HL-60 (cell line): ENCODE data around the gene ZNF641.

Experiments used
- DNase-seq, 2 experiments: peaks; one replicate each; pipeline ENCODE4 v3.0.0-alpha.2; 2010 to 2020; ENCODE audit warnings: low read depth in 1 of 2, low spot score in 1 of 2
- H3K27ac ChIP-seq: fragments of 250-450 bp; sonication (Bioruptor Pico); replicated peaks from 2 replicates; pipeline ENCODE4 v1.5.1; 2020; ENCODE audit warnings: mild to moderate bottlenecking, moderate library complexity
- H3K27me3 ChIP-seq: fragments of 250-450 bp; sonication (Bioruptor Pico); 2 replicates; pipeline ENCODE4 v1.5.1; 2021; ENCODE audit warnings: mild to moderate bottlenecking, moderate library complexity; ENCODE audit not compliant: insufficient read depth, poor library complexity, severe bottlenecking
- H3K4me3 ChIP-seq: replicated peaks from 2 replicates; pipeline ENCODE4 v1.5.1; 2011; ENCODE audit warnings: mild to moderate bottlenecking, control low read depth, low read length; ENCODE audit not compliant: insufficient read depth
- GABPA ChIP-seq: IDR thresholded peaks from 2 replicates; pipeline ENCODE4 v1.6.1; 2012; ENCODE audit warnings: low read depth
- POLR2AphosphoS5 ChIP-seq: IDR thresholded peaks from 2 replicates; pipeline ENCODE4 v1.6.1; 2012; ENCODE audit warnings: low read depth
- SPI1 ChIP-seq: IDR thresholded peaks from 2 replicates; pipeline ENCODE4 v1.6.1; 2012; ENCODE audit warnings: low read depth, mild to moderate bottlenecking, borderline replicate concordance
- TF ChIP-seq, protein P1 (sequence below): IDR thresholded peaks from 2 replicates; pipeline ENCODE4 v1.6.1; 2012; ENCODE audit warnings: low read depth; ENCODE audit not compliant: insufficient replicate concordance
- TF ChIP-seq, protein P2 (sequence below): IDR thresholded peaks from one replicate; pipeline ENCODE4 v1.5.1; 2011; ENCODE audit warnings: low read length, control low read depth, inconsistent platforms; ENCODE audit not compliant: insufficient read depth

ZNF641 gene

DNA sequence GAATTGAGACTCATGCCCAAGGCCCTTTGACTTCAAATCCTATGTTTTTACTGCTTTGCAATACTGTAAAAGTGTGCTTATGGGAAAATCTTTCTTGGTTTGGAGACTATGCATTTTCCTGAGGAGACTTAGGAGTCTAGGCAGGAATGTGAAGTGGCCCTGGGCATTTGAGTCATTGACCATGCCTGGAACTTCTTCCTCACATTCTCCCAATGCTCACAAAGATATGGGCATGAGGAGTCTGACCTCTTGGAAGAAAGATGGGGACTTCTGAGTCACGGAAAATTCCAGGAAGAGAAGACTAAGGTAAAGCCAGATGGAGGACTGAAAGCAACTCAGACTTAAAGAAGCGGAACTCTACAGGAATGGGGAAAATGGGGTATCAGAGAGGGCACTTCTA is 38.2 kb upstream of the ZNF641 start:
- no peak for DNase-seq
- TF ChIP-seq POLR2AphosphoS5: no peak
- TF ChIP-seq GABPA: no peak
- TF ChIP-seq, protein P1, sequence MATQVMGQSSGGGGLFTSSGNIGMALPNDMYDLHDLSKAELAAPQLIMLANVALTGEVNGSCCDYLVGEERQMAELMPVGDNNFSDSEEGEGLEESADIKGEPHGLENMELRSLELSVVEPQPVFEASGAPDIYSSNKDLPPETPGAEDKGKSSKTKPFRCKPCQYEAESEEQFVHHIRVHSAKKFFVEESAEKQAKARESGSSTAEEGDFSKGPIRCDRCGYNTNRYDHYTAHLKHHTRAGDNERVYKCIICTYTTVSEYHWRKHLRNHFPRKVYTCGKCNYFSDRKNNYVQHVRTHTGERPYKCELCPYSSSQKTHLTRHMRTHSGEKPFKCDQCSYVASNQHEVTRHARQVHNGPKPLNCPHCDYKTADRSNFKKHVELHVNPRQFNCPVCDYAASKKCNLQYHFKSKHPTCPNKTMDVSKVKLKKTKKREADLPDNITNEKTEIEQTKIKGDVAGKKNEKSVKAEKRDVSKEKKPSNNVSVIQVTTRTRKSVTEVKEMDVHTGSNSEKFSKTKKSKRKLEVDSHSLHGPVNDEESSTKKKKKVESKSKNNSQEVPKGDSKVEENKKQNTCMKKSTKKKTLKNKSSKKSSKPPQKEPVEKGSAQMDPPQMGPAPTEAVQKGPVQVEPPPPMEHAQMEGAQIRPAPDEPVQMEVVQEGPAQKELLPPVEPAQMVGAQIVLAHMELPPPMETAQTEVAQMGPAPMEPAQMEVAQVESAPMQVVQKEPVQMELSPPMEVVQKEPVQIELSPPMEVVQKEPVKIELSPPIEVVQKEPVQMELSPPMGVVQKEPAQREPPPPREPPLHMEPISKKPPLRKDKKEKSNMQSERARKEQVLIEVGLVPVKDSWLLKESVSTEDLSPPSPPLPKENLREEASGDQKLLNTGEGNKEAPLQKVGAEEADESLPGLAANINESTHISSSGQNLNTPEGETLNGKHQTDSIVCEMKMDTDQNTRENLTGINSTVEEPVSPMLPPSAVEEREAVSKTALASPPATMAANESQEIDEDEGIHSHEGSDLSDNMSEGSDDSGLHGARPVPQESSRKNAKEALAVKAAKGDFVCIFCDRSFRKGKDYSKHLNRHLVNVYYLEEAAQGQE: no peak
- TF ChIP-seq, protein P2, sequence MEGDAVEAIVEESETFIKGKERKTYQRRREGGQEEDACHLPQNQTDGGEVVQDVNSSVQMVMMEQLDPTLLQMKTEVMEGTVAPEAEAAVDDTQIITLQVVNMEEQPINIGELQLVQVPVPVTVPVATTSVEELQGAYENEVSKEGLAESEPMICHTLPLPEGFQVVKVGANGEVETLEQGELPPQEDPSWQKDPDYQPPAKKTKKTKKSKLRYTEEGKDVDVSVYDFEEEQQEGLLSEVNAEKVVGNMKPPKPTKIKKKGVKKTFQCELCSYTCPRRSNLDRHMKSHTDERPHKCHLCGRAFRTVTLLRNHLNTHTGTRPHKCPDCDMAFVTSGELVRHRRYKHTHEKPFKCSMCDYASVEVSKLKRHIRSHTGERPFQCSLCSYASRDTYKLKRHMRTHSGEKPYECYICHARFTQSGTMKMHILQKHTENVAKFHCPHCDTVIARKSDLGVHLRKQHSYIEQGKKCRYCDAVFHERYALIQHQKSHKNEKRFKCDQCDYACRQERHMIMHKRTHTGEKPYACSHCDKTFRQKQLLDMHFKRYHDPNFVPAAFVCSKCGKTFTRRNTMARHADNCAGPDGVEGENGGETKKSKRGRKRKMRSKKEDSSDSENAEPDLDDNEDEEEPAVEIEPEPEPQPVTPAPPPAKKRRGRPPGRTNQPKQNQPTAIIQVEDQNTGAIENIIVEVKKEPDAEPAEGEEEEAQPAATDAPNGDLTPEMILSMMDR: no peak
- no peak for TF ChIP-seq SPI1
- Histone ChIP-seq H3K4me3 (no peak overlapping the region), H3K27me3 (peaks cover 6% of the 10 kb centered on the region), H3K27ac (no peak overlapping the region)

DNA sequence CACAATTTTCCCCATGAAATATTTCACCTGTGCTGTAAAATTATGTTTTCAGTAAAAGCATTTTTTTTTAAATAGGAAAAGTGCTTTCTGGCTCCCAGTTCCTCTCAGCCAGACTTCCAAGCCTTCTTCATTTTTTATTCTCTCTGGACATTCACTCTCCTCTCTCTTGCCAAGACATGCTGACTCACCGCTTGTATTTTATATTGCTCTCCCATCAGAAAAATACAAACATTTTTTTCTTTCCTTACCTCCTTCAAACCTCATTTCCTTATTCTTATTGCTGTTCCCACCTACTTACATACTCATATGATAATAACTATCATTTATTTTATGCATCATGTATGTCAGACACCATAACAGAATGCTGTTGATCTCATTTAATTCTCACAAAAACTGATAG is 37.7 kb upstream of the ZNF641 start:
- DNase-seq: no peak
- TF ChIP-seq GABPA (no peak), SPI1 (no peak), POLR2AphosphoS5 (no peak)
- TF ChIP-seq, protein P2: no peak
- TF ChIP-seq, protein P1: no peak
- peaks cover 6% of the 10 kb centered on the region for H3K27me3 ChIP-seq
- H3K4me3 ChIP-seq: no peak overlapping the region
- H3K27ac ChIP-seq: no peak overlapping the region

DNA sequence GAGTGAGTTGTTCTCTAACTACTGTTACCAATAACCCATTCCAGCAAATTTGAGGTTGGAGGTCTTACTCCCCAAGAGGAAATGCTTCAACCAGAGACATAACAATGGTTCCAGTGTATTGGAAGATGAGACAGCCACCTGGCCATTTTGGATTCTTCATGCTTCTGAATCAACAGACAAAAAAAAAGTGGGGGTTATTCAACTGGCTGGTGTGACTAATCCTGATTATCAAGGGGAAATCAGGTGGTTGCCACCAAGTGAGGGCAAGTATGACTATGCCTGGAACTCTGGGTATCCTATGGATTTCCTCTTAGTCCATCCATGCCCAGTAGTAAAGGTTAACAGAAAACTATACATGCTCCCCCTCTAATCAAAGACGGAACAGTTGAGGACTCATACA is 29.9 kb upstream of the ZNF641 start:
- H3K4me3 ChIP-seq: no peak overlapping the region
- no peak overlapping the region for H3K27ac ChIP-seq
- no peak for DNase-seq
- no peaks in the 10 kb centered on the region for H3K27me3 ChIP-seq
- TF ChIP-seq GABPA: no peak
- no peak for TF ChIP-seq POLR2AphosphoS5
- no peak for TF ChIP-seq SPI1
- TF ChIP-seq, protein P2: no peak
- TF ChIP-seq, protein P1: no peak
